T follicular helper cell (primary cell): ENCODE data around the gene OOEP.

Source experiments
- DNase-seq: peaks from one replicate; pipeline ENCODE4 v3.0.0-alpha.2; 2020; ENCODE audit warnings: low read depth

The OOEP gene

GRCh38 chr6:73364549-73364948 lies 5.1 kb downstream of the OOEP start:
- DNase-seq: no peak

GRCh38 chr6:73364121-73364520 lies 5.6 kb downstream of the OOEP start:
- DNase-seq: no peak

DNA sequence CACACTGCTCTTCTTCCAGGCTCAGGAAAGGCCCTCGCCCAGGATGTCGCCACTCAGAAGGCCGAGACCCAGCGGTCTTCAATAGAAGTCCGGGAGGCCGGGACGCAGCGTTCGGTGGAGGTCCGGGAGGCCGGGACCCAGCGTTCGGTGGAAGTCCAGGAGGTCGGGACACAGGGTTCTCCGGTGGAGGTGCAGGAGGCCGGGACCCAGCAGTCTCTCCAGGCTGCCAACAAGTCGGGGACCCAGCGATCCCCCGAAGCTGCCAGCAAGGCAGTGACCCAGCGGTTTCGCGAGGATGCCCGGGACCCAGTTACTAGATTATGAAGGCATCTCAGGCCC lies 6.2 kb downstream of the OOEP start:
- no peak for DNase-seq

- no peak for DNase-seq
Measured at GRCh38 chr6:73362869-73363536, 6.7 kb downstream of the OOEP start.

GRCh38 chr6:73362358-73362757 lies 7.3 kb downstream of the OOEP start, which contains the start of gene KHDC3L:
TSS of gene KHDC3L (plus strand) at chr6:73362658. CDS start at chr6:73362730, 72 bp downstream.
- no peak for DNase-seq

- DNase-seq: no peak
Measured at GRCh38 chr6:73353636-73354593, 15.8 kb downstream of the OOEP start, which contains the start of gene DPPA5. TSS of gene DPPA5 (minus strand) at chr6:73354276. CDS start at chr6:73354225, 51 bp downstream.

DNA sequence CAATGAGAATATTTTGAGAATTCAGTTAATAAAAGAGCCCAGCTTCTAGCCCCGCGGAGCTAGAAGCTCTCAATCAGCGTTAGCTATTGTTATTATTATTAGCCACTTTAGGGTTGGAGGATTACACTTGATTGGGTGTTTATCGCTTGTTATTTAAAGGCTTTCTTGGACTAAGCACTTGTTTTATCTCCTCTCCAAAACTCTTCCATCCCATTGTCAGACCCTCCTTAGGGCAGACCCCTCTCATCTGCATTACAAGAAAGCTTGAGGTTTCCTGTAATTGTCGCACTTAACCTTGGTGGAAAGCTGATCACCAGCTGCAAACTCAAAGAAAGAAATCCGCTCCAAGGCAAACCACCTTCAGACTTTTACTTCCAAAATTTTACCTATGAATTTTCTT lies 20.4 kb downstream of the OOEP start:
- DNase-seq: no peak

DNA sequence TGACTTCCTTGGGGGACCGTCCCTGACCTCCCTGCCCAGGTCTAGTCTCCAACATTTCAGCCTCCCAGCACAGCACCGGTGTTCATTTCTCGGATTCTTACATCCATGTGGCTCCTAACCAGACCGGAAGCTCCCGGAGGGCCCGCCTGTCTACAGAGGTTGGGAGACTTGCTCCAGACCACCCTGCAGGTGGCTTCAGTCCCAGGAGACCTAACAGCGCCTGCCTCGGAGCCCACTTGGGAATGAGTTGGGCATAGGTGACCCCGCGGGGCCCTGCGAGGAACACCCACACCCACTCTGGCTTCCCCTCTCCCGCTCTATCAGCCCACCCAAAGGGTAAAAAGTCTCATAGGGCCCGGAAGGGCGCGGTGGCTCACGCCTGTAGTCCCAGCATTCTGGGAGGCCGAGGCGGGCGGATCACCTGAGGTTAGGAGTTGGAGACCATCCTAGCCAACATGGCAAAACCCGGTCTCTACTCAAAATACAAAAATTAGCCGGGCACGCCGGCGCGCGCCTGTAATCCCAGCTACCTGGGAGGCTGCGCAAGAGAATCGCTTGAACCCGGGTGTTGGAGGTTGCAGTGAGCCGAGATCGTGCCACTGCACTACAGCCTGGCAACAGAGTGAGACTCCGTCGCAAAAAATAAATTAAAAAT lies 21.0 kb downstream of the OOEP start:
- DNase-seq: no peak

- DNase-seq: no peak
Measured at GRCh38 chr6:73343164-73343563, 26.5 kb downstream of the OOEP start.

- DNase-seq: no peak
Measured at GRCh38 chr6:73342174-73342573, 27.5 kb downstream of the OOEP start.

DNA sequence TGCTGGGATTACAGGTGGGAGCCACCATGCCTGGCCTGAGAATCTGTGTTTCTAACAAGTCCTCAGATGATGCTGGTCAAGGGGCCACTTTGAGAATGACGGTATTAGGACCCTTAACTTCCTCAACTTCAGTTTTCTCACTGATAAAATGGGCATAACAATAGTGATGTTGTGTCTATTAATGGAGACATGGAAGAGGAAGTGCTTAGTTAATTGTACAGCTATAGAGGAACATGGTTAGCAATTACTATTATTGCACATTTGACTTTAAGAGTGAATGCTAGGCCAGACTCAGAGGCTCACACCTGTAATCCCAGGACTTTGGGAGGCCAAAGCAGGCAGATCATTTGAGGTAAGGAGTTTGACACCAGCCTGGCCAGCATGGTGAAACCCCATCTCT lies 28.4 kb downstream of the OOEP start:
- DNase-seq: no peak

GRCh38 chr6:73340048-73340447 lies 29.6 kb downstream of the OOEP start:
- DNase-seq: no peak

- DNase-seq: no peak
Measured at GRCh38 chr6:73339340-73339739, 30.4 kb downstream of the OOEP start.

- DNase-seq: no peak
Measured at GRCh38 chr6:73329201-73329600, 40.5 kb downstream of the OOEP start.

DNA sequence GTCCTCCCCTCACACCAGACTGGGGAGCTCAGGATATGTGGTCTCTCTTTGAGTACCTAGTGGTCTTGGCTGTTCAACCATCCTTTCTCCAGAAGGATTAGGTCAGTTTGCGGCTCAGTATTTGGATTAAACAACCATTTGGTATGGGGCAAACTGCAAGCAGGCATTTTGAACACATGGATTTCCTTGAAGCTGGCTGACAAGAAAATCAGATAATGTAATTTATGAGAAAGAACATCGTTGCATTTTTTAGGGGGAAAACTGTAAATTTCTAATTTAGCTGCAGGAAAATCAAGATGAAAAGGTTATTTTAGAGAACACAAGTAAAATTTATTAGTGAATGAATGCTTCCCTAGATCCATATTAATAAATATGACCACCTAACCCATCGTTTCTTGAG lies 40.9 kb downstream of the OOEP start:
- DNase-seq: no peak

DNA sequence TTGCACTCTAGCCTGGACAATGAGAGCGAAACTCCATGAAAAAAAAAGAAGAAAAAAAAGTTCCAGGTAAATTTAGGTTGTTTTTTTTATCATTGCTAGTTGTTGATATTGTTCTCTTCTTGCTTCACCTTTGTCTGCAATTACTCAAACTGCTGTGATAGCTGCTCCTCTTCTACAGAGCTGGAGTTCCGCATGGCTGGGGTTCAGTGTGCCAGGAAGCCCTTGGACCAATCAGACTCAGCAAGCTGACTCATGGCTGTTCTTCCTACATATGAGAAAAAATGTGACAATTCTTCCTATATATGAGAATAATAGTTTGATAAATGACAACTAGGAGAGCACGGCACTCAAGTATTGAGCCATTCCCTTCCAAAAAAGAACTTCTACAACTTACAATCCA lies 44.0 kb downstream of the OOEP start:
- no peak for DNase-seq

- DNase-seq: no peak
Measured at GRCh38 chr6:73323323-73323722, 46.4 kb downstream of the OOEP start.
